CD4-positive, alpha-beta T cell treated with Interferon alpha-2 for 1 hour (primary cell): ENCODE data around the gene SDHB.

Experiments used
- DNase-seq, 2 donors: peaks; one replicate each; pipeline ENCODE4 v3.0.0-alpha.2; 2020 to 2022

Gene SDHB

GRCh38 chr1:17053685-17054410 is at the start of gene SDHB:
SDHB (minus strand) TSS chr1:17054032; CDS start chr1:17054019, 13 bp downstream.
- DNase-seq, result peak; percentile 98 to 99

GRCh38 chr1:17102232-17102631 is 48.4 kb upstream of the SDHB start:
- no peak for DNase-seq

GRCh38 chr1:17101261-17101660 is 47.4 kb upstream of the SDHB start:
- DNase-seq, result no peak

- no peak for DNase-seq
Measured at GRCh38 chr1:17099616-17100340, 45.9 kb upstream of the SDHB start.

GRCh38 chr1:17098446-17099317 is 44.9 kb upstream of the SDHB start:
- peak in 1 of 2 donors; percentile 6 for DNase-seq

- no peak for DNase-seq
Measured at GRCh38 chr1:17097787-17098186, 44.0 kb upstream of the SDHB start.

GRCh38 chr1:17097147-17097546 is 43.3 kb upstream of the SDHB start:
- no peak for DNase-seq

- DNase-seq, result no peak
Measured at GRCh38 chr1:17096584-17096983, 42.8 kb upstream of the SDHB start.

GRCh38 chr1:17095141-17095540 is 41.3 kb upstream of the SDHB start:
- no peak for DNase-seq

GRCh38 chr1:17094664-17095063 is 40.8 kb upstream of the SDHB start:
- DNase-seq, result no peak

GRCh38 chr1:17093822-17094393 is 40.1 kb upstream of the SDHB start:
- DNase-seq, result no peak

GRCh38 chr1:17091252-17091651 is 37.4 kb upstream of the SDHB start:
- DNase-seq, result no peak

GRCh38 chr1:17089506-17089905 is 35.7 kb upstream of the SDHB start:
- no peak for DNase-seq

GRCh38 chr1:17086751-17087150 is 32.9 kb upstream of the SDHB start:
- DNase-seq, result no peak

- no peak for DNase-seq
Measured at GRCh38 chr1:17084787-17085186, 31.0 kb upstream of the SDHB start.

- DNase-seq, result no peak
Measured at GRCh38 chr1:17082761-17083160, 28.9 kb upstream of the SDHB start.

- no peak for DNase-seq
Measured at GRCh38 chr1:17081439-17081838, 27.6 kb upstream of the SDHB start.

- DNase-seq, result no peak
Measured at GRCh38 chr1:17080880-17081279, 27.0 kb upstream of the SDHB start.

GRCh38 chr1:17080085-17080759 is 26.4 kb upstream of the SDHB start:
- DNase-seq, result no peak

GRCh38 chr1:17078991-17079868 is 25.4 kb upstream of the SDHB start:
- no peak for DNase-seq

- DNase-seq, result peak; percentile 20 to 31
Measured at GRCh38 chr1:17075470-17076255, 21.8 kb upstream of the SDHB start.
